Fibroblast of upper back skin (primary cell): ENCODE data around the gene CLEC2B.
A peak's percentile ranks its signal among the peaks of the same experiment; 100 is the strongest.
"Not testable (repeated sequence)": the region's sequence is repeated elsewhere in the genome, so short reads cannot be mapped to it uniquely, and the experiment has no call there.

ENCODE experiments used
- DNase-seq: peaks from one replicate; pipeline ENCODE4 v3.0.0-alpha.2; 2013

Gene CLEC2B

DNA sequence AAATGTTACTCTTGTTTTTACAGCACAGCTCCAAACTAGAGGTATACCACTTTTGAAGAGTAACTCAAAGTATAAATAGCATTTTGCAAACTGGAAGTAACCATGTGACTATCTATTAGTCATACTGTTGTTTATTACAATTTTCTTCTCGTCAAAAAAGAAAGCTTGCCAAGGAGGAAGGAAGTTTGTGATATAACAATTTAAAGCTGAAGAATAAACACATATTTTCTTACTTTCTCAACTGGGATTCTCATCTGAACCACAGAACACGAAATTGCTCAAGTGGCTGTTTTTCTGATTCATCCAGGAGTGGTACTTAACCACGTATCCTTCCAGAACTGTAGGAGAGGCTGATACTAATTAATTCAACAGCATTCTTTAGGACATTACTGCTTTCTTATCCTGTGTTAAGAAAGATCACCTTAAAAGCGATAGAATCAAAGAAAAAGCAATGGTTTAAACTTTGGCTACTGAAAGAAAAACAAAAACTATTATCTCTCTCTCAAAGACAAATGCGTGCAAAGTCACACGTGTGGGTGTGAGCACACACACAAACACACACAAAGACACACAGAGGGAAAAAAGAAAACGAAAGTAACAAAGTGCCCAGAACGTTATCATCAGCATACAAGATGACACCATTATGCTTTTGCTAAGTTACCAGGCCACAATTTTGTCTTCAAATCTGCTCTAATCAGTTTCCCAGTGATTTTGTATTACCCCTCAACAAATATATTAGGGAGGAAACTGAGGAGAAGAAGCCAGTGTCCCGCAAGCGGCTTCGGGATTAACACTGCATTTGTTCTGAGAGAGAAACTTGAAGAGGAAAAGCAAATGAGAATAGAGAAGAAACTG is at the start of gene CLEC2B:
CLEC2B (minus strand) TSS at position 48 of the 855 bp plus-strand sequence.
- peak; percentile 69 for DNase-seq

DNA sequence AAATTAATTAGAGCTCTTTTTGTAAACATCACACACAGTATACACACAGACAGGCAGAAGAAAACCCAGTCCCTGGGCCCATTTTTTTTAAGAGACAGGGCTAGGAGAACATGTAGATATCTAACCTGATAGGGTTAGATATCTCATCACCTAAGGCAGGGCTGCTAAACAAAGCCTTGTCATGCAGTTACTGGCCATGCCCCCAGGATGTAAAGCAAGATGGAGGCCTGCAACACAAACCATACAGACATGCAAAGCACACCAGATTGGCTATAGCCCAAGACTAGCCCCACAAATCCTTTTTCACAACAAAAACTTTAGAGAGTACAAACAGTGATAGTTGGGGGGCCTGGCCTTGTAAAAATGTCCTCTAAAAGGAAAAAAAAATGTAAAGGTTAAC is 42.6 kb upstream of the CLEC2B start:
- DNase-seq: no peak

DNA sequence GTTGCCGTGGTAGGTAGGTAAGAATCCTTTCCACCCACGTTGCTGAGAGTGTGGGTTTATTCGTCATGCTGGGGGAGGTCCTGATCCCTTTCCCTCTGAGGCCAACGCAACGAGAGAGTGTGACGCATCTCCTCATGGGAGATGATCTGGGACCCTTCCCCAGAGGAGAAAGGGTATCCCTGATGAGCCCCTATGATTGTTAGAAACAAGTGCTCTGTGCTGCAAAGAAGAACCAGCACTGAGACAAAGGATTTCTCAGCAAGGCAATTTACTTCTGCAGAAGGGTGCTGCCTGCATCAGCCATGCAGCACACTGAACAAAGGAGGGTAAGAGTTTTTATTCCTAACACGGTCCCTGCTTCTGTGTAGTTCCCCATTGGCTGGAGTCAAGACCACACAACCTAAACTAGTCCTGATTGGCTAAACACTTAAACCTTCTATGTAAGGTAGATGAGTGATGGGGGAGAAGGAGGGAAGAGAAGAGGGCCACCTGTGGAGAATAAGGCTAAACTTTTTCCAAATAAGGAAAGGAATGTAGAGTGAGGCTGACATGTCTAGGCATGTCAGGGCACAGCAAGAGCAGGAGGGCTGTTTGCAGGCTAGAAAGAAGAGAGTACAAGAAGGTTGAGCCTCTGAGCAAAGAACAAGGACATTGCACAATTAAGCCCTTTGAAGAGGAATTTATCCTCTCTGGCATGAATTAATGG is 41.7 kb upstream of the CLEC2B start:
- peak; percentile 2 for DNase-seq

DNA sequence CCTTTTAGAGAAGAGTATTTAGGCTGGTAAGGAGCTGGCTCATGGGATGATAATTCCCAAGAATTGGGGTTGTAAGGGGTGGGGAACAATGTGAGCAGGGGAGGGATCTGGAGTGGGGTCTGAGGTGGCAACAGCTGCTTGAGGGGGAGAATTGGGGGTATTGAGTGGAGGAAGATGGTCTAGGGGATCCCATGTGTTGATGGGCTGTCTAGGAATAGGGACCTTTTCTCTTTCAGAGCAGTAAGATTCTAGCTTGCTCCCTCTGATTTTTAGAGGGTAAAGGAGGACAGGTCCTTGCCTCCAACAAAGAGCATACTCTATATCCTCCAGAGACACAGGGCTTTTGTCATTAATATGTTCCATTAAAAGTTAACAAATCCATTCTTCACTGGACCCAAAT is 40.6 kb upstream of the CLEC2B start:
- DNase-seq: no peak

DNA sequence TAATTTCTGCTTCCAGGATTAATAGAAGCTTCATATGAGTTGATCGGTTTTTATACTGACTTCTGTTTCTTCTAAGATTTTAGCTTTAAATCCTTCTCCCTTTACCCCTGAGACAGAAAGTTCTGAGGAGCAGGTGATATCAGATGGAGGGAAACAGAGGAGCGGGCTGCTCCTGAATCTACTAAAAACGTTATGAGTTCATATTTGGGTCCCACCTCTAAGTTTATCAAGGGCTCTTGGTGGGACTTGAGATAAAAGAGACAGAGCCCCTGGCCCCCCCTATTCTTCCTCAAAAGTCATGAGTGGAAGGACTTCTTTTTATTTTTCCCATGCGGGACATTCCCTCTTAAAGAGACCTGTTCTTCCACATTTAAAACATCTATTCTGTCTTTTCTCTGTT is 39.2 kb upstream of the CLEC2B start:
- DNase-seq: no peak

DNA sequence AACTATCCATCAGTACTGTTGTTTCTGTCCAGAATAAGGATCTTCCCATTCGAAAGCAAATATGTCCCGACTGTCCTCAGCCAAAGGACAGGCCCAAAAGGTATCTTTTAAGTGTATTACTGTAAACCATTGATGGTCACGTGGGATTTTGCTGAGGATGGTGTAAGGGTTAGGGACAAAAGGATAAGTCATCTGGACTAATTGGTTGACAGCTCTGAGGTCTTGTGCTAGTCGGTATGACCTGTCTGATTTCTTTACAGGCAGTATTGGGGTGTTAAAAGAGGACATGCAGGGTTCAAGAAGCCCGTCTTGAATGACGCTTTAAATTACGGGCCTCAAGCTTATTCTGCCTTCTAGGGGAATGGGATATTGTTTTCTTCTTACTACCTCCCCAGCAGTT is 38.6 kb upstream of the CLEC2B start:
- no peak for DNase-seq

DNA sequence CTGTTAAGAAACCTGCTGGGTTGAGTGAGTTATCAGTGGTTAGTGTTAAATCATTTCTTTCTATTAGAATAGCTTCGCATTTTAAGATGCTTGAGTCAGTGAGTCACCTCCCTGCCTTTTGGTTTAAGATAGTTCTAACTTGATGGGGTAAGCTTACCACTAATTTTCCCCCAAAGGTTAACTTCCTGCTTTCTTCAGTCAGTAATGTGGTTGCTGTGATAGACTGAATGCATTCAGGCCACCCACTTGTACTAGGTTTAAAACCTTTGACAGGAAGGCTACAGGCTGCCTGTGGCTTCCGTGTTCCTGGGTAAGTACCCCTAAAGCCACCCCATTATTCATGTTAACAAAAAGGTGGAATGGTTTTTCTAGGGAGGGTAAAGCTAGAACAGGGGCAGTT is 37.7 kb upstream of the CLEC2B start:
- DNase-seq: no peak

DNA sequence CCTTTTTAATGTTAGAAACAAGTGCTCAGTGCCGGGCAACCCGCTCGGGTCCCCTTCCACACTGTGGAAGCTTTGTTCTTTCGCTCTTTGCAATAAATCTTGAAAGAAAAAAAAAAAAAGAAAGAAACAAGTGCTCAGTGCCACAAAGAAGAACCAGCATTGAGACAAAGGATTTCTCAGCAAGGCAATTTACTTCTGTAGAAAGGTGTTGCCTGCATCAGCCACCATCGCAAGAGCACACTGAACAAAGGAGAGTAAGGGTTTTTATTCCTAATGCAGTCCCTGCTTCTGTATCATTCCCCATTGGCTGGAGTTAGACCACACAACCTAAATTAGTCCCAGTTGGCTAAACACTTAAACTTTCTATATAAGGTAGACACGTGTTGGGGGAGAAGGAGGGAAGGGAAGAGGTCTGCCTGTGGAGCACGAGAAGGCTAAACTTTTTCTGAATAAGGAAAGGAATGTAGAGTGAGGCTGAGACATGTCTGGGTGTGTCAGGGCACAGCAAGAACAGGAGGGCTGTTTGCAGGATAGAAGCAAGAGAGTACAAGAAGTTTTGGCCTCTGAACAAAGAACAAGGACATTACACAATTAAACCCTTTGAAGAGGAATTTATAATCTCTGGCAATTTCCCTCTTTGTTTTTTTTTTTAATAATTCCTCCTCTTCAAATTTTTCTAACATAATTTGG is 33.5 kb upstream of the CLEC2B start:
- DNase-seq: no peak

DNA sequence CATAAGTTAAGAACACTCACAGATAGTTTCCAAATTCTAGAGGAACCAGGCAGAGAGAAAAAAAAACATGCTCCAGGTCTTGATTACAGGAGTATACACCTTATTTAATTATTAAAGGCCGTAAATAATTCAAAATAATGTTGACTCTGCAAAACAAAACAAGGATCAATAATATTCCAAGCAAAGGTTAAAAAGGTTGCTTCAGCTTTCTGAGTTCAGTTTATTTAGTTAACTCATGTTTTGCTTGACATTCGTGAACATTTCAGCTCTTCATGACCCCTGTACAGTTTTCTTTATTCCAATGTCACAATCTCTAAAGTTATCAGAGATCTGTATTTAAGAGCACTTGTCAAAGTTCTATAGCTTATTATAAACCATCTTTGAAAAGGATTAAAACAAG is 31.8 kb upstream of the CLEC2B start:
- DNase-seq: no peak

DNA sequence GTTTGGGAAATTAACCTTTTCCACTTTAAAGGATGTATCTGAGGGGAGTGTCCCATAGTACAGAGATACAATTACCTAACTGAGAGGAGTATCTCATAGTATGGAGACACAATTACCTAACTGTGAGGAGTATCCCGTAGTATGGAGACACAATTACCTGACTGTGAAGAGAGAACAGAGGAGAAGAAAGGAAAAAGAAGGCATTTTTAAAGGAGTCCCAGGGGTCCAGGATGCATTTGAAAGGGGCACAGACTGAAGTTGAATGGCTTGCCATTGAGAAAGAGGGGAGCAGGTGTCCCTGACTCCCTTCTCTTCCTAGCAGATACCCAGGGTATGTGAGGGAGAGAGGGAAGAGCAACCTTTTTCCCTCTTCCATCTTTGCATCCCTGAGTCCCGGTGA is 30.1 kb upstream of the CLEC2B start:
- no peak for DNase-seq

DNA sequence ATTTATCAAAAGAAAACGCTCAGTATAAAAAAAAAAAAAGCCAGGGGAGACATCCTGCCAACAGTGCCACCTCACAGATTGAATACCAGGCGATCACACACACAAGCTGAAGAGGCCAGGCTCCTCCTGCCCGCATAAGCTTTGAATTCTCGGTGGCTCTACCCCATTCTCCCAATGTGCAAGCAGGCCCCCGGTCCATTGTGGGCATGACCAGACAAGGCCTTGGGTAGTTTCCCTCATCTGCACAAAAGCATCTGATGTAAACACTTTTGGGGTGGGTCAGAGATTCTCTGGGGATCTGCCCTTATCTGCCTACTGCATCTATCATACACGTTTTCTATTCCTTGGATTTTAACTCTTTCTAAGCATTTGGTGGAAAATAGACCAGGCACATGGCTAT is 28.4 kb upstream of the CLEC2B start:
- no peak for DNase-seq

DNA sequence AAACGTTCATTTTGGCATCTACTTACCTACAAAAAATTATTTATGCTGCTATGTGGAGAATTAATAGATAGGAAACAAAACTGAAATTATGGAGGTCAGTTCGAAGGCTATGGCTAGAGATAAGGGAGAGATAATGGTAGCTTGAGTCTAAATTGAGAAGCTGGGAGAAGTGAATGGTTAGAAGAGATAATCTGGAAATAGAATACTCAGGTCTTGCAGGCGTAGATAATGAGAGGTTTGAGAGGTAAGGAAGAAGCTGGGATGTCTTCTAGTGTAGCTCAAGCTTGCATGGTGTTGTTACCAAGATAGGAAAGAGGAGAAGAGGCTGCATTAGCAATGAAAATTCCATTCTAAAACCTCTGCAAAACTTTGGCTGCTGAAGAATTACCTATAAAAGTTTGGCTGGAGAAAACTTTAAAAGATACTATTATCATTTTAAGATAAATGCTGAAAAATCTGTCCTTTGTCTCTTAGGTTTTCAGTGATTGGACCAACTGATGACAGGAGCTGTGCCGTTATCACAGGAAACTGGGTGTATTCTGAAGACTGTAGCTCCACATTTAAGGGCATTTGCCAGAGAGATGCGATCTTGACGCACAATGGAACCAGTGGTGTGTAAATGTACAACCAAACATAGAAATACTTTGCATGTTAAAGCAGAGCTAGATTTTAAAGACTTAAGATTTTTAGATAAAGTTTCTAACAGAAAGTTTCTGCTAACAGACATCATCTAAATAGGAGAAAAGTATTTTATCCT is 26.2 kb upstream of the CLEC2B start:
- no peak for DNase-seq

DNA sequence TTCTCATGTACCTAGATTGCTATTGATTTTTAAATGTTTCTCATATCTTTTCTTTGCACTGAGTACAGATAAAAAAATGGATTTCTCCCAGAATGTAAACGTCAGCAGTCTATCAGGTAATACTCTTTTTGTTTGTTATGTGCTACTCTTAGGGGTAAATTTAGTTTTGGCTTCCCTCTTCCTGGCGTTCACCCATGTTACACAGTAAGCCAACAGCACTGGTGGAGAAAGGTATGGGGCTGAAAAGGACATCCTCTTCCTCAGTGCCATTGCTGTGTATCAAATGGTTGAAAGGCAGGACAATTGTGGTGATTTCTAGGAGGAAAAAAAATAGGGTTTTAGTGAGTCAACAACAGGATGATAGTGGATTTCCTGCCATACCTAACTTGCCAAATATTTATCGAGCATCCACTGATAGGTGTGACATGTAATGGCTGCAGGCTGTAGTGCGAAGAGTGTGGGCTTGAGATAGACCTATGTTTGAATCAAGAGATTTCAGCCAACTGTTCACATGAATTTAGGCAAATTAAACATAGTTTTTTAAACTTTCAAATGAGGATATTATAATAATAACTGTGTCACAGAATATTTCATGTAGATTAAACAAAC is 19.6 kb upstream of the CLEC2B start:
- no peak for DNase-seq

DNA sequence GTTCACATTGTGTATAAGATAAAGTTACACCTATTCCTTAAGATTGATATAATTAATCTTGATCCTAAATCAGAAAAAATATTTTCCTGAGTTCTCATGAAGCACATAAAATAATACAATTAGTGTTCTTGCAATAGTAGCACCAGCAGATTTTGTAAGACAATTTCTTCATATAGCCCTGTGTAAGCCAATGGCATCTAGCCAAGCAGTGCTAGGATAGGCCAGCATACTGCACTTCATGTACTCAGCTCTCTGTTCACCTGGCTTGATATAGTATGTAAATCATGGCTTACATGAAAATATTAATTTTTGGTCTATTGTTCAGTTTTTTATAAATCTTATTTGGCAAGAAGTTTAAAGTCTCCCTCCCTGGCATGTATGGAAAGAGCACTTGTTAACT is 14.0 kb upstream of the CLEC2B start:
- no peak for DNase-seq

DNA sequence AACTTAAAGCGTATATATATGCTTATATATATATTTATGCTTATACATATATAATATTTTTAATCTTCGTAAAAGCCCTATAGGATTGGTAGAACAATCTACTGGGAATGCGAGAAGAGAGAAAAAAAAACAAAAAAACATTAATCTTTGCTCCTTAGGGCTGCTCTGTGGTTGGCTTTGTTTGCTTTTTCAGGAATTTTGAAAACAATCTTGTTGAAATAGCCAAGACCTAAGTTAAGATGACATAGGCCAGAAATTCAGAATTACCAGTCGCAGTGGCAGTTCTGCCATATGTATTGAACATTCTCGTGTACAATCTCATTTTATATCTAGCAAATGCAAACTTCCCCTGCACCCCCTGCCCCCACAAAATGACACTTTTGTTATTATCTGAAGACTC is 12.8 kb upstream of the CLEC2B start:
- DNase-seq: no peak

DNA sequence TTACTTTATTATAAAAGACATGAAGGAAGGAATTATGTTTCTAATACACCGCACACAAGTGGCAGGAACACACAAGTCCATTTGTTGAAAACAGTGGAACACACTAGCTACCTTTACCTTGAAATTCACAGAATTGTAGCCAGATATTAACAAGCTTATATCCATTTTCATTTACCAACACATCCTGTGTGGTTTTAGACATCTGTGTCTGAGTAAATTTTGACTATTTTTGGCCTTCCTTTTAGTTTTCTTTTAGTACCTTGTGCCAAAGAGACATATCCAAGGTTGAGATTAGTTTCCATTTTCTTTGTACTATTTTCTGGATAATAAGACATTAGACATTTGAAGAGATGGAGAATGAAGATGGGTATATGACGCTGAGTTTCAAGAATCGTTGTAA is 12.1 kb upstream of the CLEC2B start, which contains the start of gene KLRF2:
KLRF2 (plus strand) TSS at position 244 of the 400 bp plus-strand sequence; CDS start at position 351, 107 bp downstream.
- no peak for DNase-seq

DNA sequence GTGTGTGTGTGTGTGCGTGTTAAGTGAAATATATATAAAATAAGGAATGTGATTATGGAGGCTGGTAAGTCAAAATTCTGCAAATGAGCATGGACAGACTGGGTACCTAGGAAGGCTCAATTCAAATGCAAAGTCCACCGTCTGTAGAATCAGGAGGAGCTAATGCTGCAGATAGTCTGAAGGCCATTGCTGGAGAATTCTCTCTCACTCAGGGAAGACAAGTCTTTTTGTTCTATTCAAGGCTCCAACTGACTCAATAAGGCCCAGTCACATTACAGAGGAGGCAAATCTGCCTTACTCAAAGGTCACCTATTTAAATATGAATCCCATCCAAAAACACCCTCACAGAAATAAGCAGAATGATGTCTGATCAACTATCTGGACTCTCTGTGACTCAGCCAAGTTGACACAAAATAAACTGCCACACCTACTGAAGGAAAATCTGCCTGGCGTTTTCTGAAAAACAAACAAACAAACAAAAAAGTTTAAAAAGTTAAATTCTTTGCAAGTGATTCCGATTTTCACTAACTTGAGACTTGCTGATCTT is 11.5 kb upstream of the CLEC2B start:
- no peak for DNase-seq

DNA sequence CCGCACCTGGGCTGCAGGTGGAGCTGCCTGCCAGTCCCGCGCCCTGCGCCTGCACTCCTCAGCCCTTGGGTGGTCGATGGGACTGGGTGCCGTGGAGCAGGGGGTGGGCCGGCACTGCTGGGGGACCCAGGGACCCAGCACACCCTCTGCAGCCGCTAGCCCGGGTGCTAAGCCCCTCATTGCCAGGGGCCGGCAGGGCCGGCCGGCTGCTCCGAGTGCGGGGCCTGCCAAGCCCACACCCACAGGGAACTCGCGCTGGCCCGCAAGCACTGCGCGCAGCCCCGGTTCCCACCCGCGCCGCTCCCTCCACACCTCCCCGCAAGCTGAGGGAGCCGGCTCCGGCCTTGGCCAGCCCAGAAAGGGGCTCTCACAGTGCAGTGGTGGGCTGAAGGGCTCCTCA is 7.0 kb upstream of the CLEC2B start:
- DNase-seq: not testable (repeated sequence)

DNA sequence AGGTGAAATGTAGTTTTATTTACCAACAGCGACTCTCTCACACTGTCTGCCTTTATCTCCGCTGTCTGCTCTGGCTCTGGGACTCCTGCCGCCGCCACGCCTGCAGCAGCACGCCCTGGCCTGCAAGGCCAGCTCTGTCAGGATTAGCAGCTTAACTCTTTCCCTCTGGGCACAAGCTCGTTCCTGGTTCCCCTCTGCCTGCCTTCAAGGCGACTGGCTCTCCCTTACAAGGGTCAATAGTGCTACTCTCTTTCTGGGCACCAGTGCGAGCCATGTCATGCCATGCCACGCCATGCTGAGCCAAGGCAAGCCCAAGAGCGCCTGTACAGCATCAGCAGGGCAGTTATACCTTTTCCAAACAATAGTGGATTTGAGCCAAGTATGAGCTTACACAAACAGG is 3.6 kb upstream of the CLEC2B start:
- no peak for DNase-seq

DNA sequence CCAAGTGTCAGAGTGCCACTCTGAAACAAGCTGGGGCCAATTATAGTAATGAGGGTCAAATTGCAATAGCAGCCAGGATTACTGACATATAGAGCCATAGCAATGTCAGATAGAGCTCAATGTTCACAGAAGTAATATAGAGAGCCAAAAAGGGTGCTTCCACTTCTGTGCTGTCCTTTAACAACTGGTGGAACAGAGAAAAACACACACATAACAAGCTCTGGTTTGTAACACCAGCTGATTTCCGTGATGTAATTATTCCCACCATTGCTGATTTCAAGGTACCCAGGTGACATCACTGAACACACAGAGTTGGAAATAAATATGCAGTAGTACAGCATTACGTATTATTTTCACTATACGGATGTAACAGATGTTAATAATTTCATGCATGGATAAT is 3.0 kb upstream of the CLEC2B start:
- DNase-seq: no peak

DNA sequence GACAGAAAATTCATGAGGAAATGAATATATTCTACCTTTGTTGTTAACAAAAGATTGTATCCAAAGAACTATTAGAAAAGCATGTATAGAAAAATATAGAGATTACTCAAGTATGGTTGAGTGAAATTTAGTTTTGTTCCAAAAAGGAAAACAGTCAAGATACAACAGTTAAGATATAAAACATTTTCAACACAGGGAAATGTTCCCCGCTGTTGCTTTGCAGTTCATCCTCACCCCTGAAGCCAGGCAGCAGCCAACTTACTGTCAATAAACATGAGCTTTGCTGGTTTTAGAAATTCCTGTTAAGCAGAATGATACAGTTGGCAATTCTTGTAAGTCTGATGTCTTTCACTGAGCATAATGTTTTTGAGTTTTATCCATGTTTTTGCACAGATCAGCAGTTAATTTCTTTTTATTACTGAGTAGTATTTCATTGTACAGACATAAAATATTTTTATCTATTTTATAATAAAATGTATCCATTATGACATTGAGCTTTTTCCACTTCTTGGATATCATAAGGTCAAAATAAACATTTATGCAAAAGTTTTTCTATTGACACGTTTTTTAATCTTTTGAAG is 1.2 kb upstream of the CLEC2B start:
- DNase-seq: peak; percentile 3

DNA sequence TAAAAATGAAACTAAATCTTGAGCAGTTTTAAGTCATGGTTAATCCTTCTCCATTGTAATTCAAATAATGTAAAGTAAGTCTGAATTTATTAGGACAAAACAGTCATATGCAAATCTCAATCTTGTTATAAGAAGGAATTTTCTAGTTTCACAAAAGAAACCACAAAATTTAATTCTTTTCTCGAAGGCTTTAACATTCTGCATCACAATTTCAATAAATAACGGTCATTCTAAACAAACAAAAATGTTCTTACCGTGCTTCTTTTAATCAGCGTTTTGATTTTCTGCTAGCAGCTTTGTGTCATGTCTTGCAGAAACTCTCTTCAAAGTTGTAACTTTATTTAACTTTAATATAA is 225 bp downstream of the CLEC2B start:
- no peak for DNase-seq
